Pulmonary artery endothelial cell (primary cell): Measurements from ENCODE around the gene MLX. TPM values are rescaled to one million over a fixed set of nuclear protein-coding genes. Genes with fewer than 3 reads are reported as not detected.
A peak's percentile ranks its signal among the peaks of the same experiment; 100 is the strongest.

ENCODE experiments used
- DNase-seq: peaks from one replicate; pipeline ENCODE4 v3.0.0-alpha.2; 2011; ENCODE audit warnings: low read depth, low spot score
- total RNA-seq: library from RNA; depleted of rRNA; stranded (reverse); fragments of >200 nt; gene quantifications from 2 replicates; pipeline ENCODE4 v1.2.3, GENCODE V29; 2014

MLX gene
- 33.2 and 44.8 TPM in 2 replicates for total RNA-seq

- DNase-seq: peak; percentile 43
These were observed at the start of gene MLX for GRCh38 chr17:42566883-42567573. Gene MLX, plus strand, starts transcription at chr17:42567100. Its CDS starts 25 bp downstream, at chr17:42567125.

- DNase-seq: peak; percentile 73
These were observed 49.4 kb upstream of the MLX start for GRCh38 chr17:42517516-42517915.

DNA sequence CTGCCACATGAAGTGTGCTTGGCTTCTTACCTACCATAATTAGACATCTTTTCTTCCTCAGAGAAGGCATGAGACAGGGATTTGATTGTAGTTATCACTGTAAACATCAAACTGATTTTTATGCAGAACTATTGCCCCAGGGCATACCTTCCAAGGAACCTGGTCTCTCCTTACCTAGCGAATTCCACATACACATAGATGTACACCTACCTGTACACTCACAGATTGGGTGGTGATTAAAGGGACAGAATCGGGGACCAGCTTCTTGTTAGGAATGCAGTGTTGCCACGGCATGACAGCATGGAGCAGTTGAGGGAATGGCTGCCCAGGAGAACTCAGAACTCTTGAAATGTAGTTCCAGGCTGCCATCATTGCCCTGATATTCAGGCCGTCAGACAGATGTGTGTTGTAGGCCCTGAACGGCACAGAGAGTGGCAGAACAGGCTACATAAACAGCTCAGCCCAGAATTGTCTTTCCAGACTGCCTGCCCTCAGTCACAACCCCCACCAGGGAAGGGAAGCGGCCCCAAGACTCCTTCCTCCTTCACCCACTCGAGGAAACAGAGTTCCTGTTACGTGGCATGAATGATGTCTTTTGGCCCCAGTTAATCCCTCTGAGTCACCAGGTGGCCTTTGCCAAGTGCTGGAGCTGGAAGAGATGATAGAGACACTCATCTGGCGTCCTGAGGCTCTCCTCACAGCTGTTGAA lies 48.7 kb upstream of the MLX start:
- DNase-seq: peak; percentile 97

GRCh38 chr17:42518755-42519545 lies 48.0 kb upstream of the MLX start:
- DNase-seq: peak; percentile 68

GRCh38 chr17:42519546-42520491 lies 47.1 kb upstream of the MLX start:
- peak; percentile 96 for DNase-seq

DNA sequence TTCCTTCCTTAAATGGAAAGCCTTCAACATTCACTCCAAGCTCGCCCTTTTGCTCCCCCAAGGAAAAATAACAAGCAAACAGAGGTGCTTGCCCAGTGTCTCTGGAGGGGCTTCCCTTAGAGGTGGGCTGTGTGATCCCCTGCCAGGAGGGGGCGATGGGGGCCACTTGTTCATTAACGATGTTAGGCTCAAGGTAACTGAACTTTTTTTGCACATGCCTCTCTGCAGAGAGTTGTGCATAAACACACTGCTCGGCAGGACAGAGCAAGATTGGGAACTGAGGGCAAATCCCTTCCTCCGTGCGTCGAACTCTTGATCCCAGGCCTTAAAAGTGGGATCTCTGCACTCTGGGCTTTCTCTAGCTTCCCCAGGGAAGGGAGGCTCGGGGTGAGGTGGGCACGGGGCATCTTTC lies 46.4 kb upstream of the MLX start:
- DNase-seq: no peak

- no peak for DNase-seq
These were observed 45.9 kb upstream of the MLX start for GRCh38 chr17:42521036-42521435.

- no peak for DNase-seq
These were observed 45.1 kb upstream of the MLX start for GRCh38 chr17:42521666-42522262.

DNA sequence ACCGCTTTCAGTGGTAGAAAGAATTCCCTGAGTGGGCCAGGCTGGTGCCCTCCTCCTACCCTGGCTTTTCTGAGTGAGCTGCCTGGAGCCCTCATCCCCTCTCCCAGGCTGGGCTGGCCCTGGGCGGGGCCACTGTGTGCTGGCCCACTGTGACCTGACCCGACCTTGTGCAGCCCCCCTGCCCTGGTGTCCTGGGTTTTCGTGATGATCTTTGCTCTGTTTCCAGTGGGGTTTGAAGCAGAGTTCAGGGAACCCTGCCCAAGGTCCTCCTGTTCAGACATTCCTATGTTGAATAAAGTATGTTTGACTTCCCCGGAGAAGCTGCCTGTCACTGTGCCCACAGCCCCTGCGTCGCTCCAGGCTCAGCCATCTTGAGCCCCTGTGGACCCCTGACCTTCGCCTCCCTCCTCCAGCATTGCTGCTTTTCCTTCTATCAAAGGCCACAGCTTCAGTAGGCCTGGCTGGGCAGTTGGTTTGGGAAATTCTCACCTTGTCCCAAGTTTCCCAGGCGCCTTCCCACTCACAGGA lies 44.6 kb upstream of the MLX start:
- DNase-seq: no peak

DNA sequence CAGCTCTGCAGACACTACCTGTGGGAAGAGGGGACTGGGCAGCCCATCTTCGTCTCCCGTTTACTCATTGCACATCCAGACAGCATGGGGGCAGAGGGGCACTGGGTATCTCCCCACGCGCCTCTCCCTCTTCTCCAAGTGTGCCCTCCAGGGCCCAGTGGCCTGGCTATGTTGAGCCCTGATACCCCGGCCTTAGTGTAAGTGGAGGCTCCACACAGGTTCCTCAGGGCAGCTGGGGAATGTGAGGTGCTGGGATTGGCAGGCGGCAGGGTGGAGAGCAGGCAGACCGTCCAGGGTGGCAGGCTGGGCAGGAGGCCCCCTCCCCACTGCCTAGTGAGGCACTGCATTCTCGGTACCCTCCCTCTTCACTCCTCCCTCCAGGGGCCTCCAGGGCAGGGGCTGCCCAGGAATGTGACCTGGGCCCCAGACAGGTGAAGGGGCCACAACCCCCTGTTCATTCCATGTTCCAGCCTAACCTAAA lies 44.1 kb upstream of the MLX start:
- no peak for DNase-seq

DNA sequence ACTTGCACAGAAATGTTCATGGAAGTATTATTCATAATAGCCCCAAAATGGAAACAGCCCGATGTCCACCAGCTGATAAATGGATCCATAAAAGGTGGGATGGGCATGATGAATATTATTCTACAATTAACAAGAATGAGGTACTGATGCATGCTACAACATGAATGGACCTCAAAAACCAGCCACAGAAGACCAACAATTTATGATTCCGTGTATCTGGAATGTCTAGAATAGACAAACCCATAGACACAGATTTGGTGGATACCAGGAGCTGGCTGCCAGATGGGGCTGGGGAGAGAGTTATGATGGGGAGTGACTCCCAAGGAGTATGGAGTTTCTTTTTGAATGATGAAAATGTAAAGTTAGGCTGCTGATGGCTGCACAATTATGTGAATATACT lies 41.7 kb upstream of the MLX start:
- no peak for DNase-seq

DNA sequence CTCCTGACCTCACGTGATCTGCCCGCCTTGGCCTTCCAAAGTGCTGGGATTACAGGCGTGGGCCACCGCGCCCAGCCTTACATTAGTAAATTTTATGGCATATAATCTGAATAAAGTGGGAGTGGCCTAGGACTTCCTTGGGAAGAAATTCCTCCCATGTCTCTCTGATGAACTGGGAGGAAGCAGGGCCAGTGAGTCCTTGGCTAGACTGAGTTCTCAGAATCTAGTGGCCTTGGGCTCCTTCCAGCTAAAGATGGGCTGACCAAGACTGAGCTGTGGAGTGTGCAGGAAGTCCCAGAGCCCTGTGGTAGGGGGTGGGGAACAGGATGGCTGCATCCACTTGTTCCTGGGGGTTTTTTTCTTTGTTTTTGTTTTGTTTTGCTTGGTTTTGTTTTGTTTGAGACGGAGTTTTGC lies 40.9 kb upstream of the MLX start:
- DNase-seq: no peak

- no peak for DNase-seq
These were observed 39.0 kb upstream of the MLX start for GRCh38 chr17:42527932-42528331.

- no peak for DNase-seq
These were observed 37.8 kb upstream of the MLX start for GRCh38 chr17:42529061-42529460.

DNA sequence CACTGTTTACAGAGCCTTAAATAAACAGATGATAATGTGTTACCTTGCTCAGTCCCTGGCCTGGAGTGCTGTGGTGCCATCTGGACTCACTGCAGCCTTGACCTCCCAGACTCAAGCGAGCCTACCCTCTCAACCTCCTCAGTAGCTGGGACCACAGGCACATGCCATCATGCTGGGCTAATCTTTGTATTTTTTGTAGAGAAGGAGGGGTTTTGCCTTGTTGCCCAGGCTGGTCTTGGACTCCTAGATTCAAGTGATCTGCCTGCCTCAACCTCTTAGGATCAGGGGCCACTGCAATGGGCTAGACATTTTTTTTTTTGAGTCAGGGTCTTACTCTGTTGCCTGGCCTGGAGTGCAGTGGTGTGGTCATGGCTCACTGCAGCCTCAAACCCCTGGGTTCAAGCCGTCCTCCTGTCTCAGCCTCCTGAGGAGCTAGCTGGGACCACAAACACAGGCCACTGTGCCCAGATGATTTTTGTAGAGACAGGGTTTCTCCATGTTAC lies 35.9 kb upstream of the MLX start:
- no peak for DNase-seq

GRCh38 chr17:42531455-42532354 lies 35.2 kb upstream of the MLX start:
- DNase-seq: no peak

- DNase-seq: no peak
These were observed 31.5 kb upstream of the MLX start for GRCh38 chr17:42535155-42536047.

DNA sequence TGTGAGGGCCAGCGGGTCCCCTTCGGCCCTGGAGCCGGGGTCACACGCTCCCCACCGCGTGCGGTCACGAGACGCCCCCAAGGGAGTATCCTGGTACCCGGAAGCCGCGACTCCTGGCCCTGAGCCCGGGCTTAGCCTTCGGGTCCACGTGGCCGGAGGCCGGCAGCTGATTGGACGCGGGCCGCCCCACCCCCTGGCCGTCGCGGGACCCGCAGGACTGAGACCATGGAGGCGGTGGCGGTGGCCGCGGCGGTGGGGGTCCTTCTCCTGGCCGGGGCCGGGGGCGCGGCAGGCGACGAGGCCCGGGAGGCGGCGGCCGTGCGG lies 30.9 kb upstream of the MLX start, which contains the start of gene NAGLU:
Gene NAGLU (plus strand): TSS at position 194 of the 324 bp plus-strand sequence. CDS start 32 bp downstream, at position 226.
- peak; percentile 58 for DNase-seq
